NT2/D1 (cell line): ENCODE data around the gene SYNDIG1.

Experiments used
- YY1 ChIP-seq: IDR thresholded peaks from 2 replicates; pipeline ENCODE4 v1.6.1; 2011; ENCODE audit not compliant: insufficient read length, insufficient read depth
- ZNF274 ChIP-seq: IDR thresholded peaks from 2 replicates; pipeline ENCODE4 v1.6.1; 2011; ENCODE audit warnings: mild to moderate bottlenecking, low read depth, low read length

DNA sequence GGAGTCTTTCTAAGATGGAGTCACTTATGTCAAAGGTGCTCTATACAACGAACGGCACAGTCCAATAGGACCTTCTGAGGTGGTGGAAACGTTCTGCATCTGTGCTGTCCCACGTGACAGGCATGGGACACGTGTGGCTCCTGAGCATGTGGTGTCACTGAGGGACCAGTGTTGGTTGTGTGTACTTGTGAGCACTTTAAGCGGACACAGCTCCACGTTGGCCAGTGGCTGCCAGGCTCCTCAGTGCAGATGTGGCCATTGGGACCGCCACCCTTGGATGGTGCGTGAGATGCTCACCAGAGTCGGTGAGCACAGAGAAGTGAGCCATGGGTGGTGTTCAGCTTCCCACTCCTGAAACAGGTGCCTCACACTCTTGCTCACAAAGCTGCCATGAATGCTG, 110.0 kb downstream of the SYNDIG1 start:
- no peak for TF ChIP-seq ZNF274
- no peak for TF ChIP-seq YY1
